Measurements from ENCODE around the gene DLGAP1.

DLGAP1 gene

GRCh38 chr18:3874125-3874524, 581.0 kb downstream of the DLGAP1 start:
- no peak for DNase-seq (ENCODE audit: low spot score)
- in situ Hi-C loops (cut with MboI; ENCODE audit: low sequenced_read_pairs, unreplicated experiment) = no loop called here
- TF ChIP-seq CTCF (IDR thresholded peaks at IDR 0.05; ENCODE audit: borderline replicate concordance, control extremely low read depth, extremely low read depth, insufficient read depth, missing control alignments) = no peak

- TF ChIP-seq CTCF (IDR thresholded peaks at IDR 0.05; ENCODE audit: borderline replicate concordance, control extremely low read depth, extremely low read depth, insufficient read depth, missing control alignments) = no peak
- no peak for DNase-seq (ENCODE audit: low spot score)
- in situ Hi-C loops (cut with MboI; ENCODE audit: low sequenced_read_pairs, unreplicated experiment) = no loop called here
Measured at GRCh38 chr18:3873698-3874097, 581.4 kb downstream of the DLGAP1 start.

GRCh38 chr18:3873211-3873610, 581.9 kb downstream of the DLGAP1 start:
- in situ Hi-C loops (cut with MboI; ENCODE audit: low sequenced_read_pairs, unreplicated experiment) = no loop called here
- no peak for TF ChIP-seq CTCF (IDR thresholded peaks at IDR 0.05; ENCODE audit: borderline replicate concordance, control extremely low read depth, extremely low read depth, insufficient read depth, missing control alignments)
- DNase-seq (ENCODE audit: low spot score) = no peak

GRCh38 chr18:3872641-3873040, 582.5 kb downstream of the DLGAP1 start:
- no peak for DNase-seq (ENCODE audit: low spot score)
- TF ChIP-seq CTCF (IDR thresholded peaks at IDR 0.05; ENCODE audit: borderline replicate concordance, control extremely low read depth, extremely low read depth, insufficient read depth, missing control alignments) = no peak
- in situ Hi-C loops (cut with MboI; ENCODE audit: low sequenced_read_pairs, unreplicated experiment) = no loop called here

- TF ChIP-seq CTCF (IDR thresholded peaks at IDR 0.05; ENCODE audit: borderline replicate concordance, control extremely low read depth, extremely low read depth, insufficient read depth, missing control alignments) = no peak
- DNase-seq (ENCODE audit: low spot score) = no peak
- in situ Hi-C loops (cut with MboI; ENCODE audit: low sequenced_read_pairs, unreplicated experiment) = no loop called here
Measured at GRCh38 chr18:3871687-3872086, 583.4 kb downstream of the DLGAP1 start.

- DNase-seq (ENCODE audit: low spot score) = no peak
- in situ Hi-C loops (cut with MboI; ENCODE audit: low sequenced_read_pairs, unreplicated experiment) = no loop called here
- TF ChIP-seq CTCF (IDR thresholded peaks at IDR 0.05; ENCODE audit: borderline replicate concordance, control extremely low read depth, extremely low read depth, insufficient read depth, missing control alignments) = no peak
Measured at GRCh38 chr18:3870914-3871313, 584.2 kb downstream of the DLGAP1 start.

- in situ Hi-C loops (cut with MboI; ENCODE audit: low sequenced_read_pairs, unreplicated experiment) = no loop called here
- no peak for DNase-seq (ENCODE audit: low spot score)
- no peak for TF ChIP-seq CTCF (IDR thresholded peaks at IDR 0.05; ENCODE audit: borderline replicate concordance, control extremely low read depth, extremely low read depth, insufficient read depth, missing control alignments)
Measured at GRCh38 chr18:3869848-3870247, 585.3 kb downstream of the DLGAP1 start.
